PFSK-1 (cell line): ENCODE results near the gene TBC1D22A.

Experiments
- POLR2AphosphoS5 ChIP-seq: IDR thresholded peaks from 2 replicates; pipeline ENCODE4 v1.6.1; 2012; ENCODE audit warnings: low read depth, mild to moderate bottlenecking, control low read depth, low read length, moderate library complexity
- TF ChIP-seq, protein P1 (sequence below), 2 experiments: IDR thresholded peaks; 2 replicates each; pipeline versions ENCODE4 v1.6.1 to v1.8.0; 2011 to 2012; ENCODE audit warnings: low read depth in 2 of 2, low read length in 2 of 2, control low read depth in 1 of 2, inconsistent platforms in 1 of 2, mild to moderate bottlenecking in 1 of 2, moderate library complexity in 1 of 2; ENCODE audit not compliant: insufficient read depth in 1 of 2

DNA sequence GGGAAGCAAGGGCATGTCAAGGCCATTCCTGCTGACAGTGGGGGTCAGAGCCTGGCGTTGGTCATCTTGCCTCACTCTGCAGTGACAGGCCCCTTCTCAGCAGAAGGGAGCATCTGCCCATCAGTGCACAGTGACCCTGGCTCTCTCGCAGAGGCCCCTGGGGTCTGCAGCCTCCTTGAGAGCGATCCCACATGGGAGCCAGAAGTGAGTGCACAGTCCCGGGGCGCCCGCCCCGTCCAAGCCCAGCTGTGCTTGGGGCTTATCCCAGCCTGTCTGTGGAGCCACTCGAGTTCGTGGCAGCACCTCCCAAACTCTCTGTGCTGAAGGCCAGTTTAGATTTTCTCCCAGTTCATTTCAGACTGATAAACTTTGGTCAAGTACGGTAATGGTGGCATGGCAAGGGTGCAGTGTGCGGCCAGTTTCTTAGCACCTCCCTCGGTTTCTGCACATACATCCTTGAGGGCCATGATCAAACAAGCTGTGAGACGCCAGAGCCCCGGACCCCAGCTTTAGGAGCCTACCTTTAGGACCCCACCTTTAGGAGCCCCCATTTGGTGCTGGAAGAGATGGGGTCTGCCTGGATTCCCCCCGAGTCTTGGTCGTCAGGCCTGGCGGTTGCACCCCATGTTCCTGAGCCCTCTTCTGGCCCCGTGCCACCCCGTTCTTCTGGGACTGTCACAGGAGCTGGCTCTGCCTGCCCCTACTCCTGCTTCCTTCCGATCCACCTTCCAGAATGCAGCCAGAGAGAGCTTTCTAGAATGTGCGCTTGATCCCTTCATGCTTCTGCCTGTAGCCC is 369.4 kb downstream of the TBC1D22A start:
- TF ChIP-seq, protein P1, sequence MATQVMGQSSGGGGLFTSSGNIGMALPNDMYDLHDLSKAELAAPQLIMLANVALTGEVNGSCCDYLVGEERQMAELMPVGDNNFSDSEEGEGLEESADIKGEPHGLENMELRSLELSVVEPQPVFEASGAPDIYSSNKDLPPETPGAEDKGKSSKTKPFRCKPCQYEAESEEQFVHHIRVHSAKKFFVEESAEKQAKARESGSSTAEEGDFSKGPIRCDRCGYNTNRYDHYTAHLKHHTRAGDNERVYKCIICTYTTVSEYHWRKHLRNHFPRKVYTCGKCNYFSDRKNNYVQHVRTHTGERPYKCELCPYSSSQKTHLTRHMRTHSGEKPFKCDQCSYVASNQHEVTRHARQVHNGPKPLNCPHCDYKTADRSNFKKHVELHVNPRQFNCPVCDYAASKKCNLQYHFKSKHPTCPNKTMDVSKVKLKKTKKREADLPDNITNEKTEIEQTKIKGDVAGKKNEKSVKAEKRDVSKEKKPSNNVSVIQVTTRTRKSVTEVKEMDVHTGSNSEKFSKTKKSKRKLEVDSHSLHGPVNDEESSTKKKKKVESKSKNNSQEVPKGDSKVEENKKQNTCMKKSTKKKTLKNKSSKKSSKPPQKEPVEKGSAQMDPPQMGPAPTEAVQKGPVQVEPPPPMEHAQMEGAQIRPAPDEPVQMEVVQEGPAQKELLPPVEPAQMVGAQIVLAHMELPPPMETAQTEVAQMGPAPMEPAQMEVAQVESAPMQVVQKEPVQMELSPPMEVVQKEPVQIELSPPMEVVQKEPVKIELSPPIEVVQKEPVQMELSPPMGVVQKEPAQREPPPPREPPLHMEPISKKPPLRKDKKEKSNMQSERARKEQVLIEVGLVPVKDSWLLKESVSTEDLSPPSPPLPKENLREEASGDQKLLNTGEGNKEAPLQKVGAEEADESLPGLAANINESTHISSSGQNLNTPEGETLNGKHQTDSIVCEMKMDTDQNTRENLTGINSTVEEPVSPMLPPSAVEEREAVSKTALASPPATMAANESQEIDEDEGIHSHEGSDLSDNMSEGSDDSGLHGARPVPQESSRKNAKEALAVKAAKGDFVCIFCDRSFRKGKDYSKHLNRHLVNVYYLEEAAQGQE (IDR thresholded peaks at IDR 0.05; ENCODE audit: insufficient read depth in 1 of 2, low read depth in 2 of 2, low read length in 2 of 2): no peak
- TF ChIP-seq POLR2AphosphoS5: no peak
